ENCODE data around the gene NPTXR.

GRCh38 chr22:38829485-38829884, 14.3 kb downstream of the NPTXR start:
- TF ChIP-seq CTCF (conservative IDR thresholded peaks at IDR 0.05; ENCODE audit: low read length) = no peak
- TF ChIP-seq EZH2phosphoT487 (IDR thresholded peaks at IDR 0.05; ENCODE audit: borderline replicate concordance, low read depth, low read length) = no peak

Data from OCI-LY7 (cell line).